Heart right ventricle (tissue), 16 donors: ENCODE results near the gene ME1. TPM values are rescaled to one million over a fixed set of nuclear protein-coding genes. Genes with fewer than 3 reads are reported as not detected.
A peak's percentile ranks its signal among the peaks of the same experiment; 100 is the strongest.
"Not testable (repeated sequence)": the region's sequence is repeated elsewhere in the genome, so short reads cannot be mapped to it uniquely, and the experiment has no call there.

Experiments used
- ATAC-seq, 8 donors: fragments of 200-7000 bp; cut with Tn5 transposase; one replicate each; pipeline ENCODE4 v1.9.1; 2020; ENCODE audit warnings: mild to moderate bottlenecking in 8 of 8, moderate library complexity in 8 of 8, moderate number of reproducible peaks in 1 of 8
- DNase-seq, 2 donors: peaks; one replicate each; pipeline ENCODE4 v3.0.0-alpha.2; 2020
- H3K27ac ChIP-seq, 10 donors: fragments of 200-600 bp; sonication (generic) in 2 of 10; one replicate each; pipeline versions ENCODE4 v1.5.0 to v1.8.0; 2020 to 2022; ENCODE audit warnings: mild to moderate bottlenecking in 3 of 10
- H3K27me3 ChIP-seq, 7 donors: fragments of 200-600 bp; one replicate each; pipeline ENCODE4 v1.8.0; 2021 to 2022; ENCODE audit warnings: mild to moderate bottlenecking in 2 of 7
- H3K36me3 ChIP-seq, 9 donors: fragments of 200-600 bp; sonication (generic) in 1 of 9; one replicate each; pipeline versions ENCODE4 v1.5.0 to v1.8.0; 2020 to 2022; ENCODE audit warnings: mild to moderate bottlenecking in 2 of 9
- H3K4me1 ChIP-seq, 9 donors: fragments of 200-600 bp; sonication (generic) in 1 of 9; one replicate each; pipeline versions ENCODE4 v1.5.0 to v1.8.0; 2020 to 2022; ENCODE audit warnings: mild to moderate bottlenecking in 4 of 9
- H3K4me3 ChIP-seq, 10 donors: fragments of 200-600 bp; sonication (generic) in 2 of 10; one replicate each; pipeline versions ENCODE4 v1.5.0 to v1.8.0; 2020 to 2022; ENCODE audit warnings: mild to moderate bottlenecking in 7 of 10, moderate library complexity in 2 of 10
- H3K9me3 ChIP-seq, 11 donors: fragments of 200-600 bp in 10 of 11; sonication (generic) in 2 of 11; one replicate each; pipeline versions ENCODE4 v1.5.0 to v1.8.0; 2013 to 2022; ENCODE audit warnings: mild to moderate bottlenecking in 2 of 11, control low read depth in 1 of 11, moderate library complexity in 1 of 11
- CTCF ChIP-seq, 9 donors: fragments of 200-600 bp; sonication (generic) in 2 of 9; IDR thresholded peaks; one replicate each; pipeline versions ENCODE4 v1.5.0 to v1.8.0; 2021 to 2022; ENCODE audit warnings: antibody characterized with exemption in 9 of 9, mild to moderate bottlenecking in 5 of 9, moderate library complexity in 1 of 9
- WGBS, 2 donors: extraction: QIAGEN DNeasy Blood & Tissue Kit; methylation state at CpG; one replicate each; pipeline ENCODE4 v1.1.7; 2013; ENCODE audit warnings: inconsistent platforms in 1 of 2; 5-methylcytosine and 5-hydroxymethylcytosine counted together
- intact Hi-C, 10 donors: fragments of 100-400 bp; cut with DNase I; formaldehyde crosslinking; loops; one replicate each; pipeline versions ENCODE4 v1.11.1 to v1.14.2; 2022
- polyA plus RNA-seq, 2 donors: library from polyadenylated mRNA; stranded (reverse); fragments of 200-250 nt; gene quantifications; one replicate each; pipeline ENCODE4 v1.2.3, GENCODE V29; 2013
- total RNA-seq, 10 donors: library from RNA; stranded (reverse); fragmentation: NEBNext Ultra II Directional in 3 of 10; extraction: Animal tissue kit (Norgen Biotek cat#: 25700) in 3 of 10; gene quantifications; one replicate each; pipeline versions ENCODE4 v1.2.1 to v1.2.4, GENCODE V29; 2021 to 2023
- donor health status: Arrhythmogenic right ventricular cardiomyopathy.
- donor health status: ischemic (EF 13 %, LVEDD 7.1; RV severe dilation, severe dysfunction).
- donor health status: healthy with polysubstance abuse.
- donor health status: DM: no; HTN: yes; CAD: no.
- donor health status: DM: no; HTN: no; CAD: no.
- donor health status: ischemic (EF 25% LVEDD 6.9; RV normal size, moderate dysfunction).
- donor health status: ischemic (EF 25% LVEDD 5.7; RV mildly dilated, moderate dysfunction).
- donor health status: healthy.
- donor health status: DM: yes; HTN: yes; CAD: no.
- donor health status: Ischemic cardiomyopathy.
- donor health status: ischemic (EF 35%, LVEDD 5.7; RV mildly dilated, moderate dysfunction).
- donor health status: nonischemic (EF 11% LVEDD 7.7; RV severe dilation, severe dysfunction).
- donor health status: DM: yes; HTN: yes; CAD: no.
- donor health status: PGD.
- donor health status: ischemic (EF 29% LVEDD 5.4; RV normal size, mild dysfunction).
- donor health status: nonischemic (EF 23%, LVEDD 6.1; RV moderate dilation, normal function).

ME1 gene
- total and polyA plus RNA-seq, 12 donors, result 4.1 to 26.6 (median 17.2) TPM

GRCh38 chr6:83292900-83293843 lies 137.7 kb downstream of the ME1 start:
- Histone ChIP-seq H3K4me1 (no peaks in the 10 kb centered on the region), H3K27me3 (no peaks in the 10 kb centered on the region), H3K9me3 (peaks cover 0 to 22% (median 0%) of the 10 kb centered on the region in 11 donors), H3K27ac (no peak overlapping the region), H3K4me3 (no peak overlapping the region), H3K36me3 (no peaks in the 10 kb centered on the region)
- ATAC-seq (no peak), DNase-seq (no peak)
- intact Hi-C loops, result no loop called here
- WGBS, 2 donors, result 91 to 92% methylated on average over 9 of the region's 9 CpGs
- TF ChIP-seq CTCF (IDR thresholded peaks at IDR 0.05), result no peak

DNA sequence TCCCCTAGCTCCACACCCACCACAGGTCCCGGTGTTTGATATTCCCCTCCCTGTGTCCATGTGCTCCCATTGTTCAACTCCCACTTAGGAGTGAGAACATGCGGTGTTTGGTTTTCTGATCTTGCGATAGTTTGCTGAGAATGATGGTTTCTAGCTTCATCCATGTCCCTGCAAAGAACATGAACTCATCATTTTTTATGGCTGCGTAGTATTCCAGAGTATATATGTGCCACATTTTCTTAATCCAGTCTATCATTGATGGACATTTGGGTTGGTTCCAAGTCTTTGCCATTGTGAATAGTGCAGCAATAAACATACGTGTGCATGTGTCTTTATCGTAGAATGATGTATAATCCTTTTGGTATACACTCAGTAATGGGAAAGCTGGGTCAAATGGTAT lies 143.6 kb downstream of the ME1 start:
- 90 to 96% methylated on average over 6 of the region's 6 CpGs for WGBS, 2 donors

DNA sequence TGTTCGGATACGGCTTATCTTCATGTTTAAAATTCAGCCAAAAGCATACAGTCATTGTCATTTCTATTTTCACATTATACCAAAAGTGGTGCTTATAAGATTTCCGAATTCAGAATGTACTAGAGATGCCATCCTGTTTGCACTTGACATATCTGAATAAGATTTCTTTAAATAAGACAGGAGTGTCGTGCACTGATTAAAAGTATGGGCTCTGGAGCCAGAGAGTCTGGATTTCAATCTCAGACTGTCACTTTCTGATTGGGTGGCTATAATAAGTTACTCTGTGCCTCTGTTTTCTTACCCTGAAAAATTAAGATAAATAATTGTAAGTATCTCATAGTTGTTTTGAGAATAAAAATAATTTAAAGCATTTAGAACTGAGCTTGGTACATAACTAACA lies 144.9 kb downstream of the ME1 start:
- DNase-seq, result no peak
- intact Hi-C loops, result no loop called here
- Histone ChIP-seq H3K4me1 (peaks cover 0 to 9% (median 0%) of the 10 kb centered on the region in 9 donors), H3K9me3 (peaks cover 0 to 38% (median 0%) of the 10 kb centered on the region in 11 donors), H3K27me3 (no peaks in the 10 kb centered on the region), H3K27ac (peak overlapping the region in 1 of 10 donors; percentile 46), H3K36me3 (no peaks in the 10 kb centered on the region), H3K4me3 (peak overlapping the region in 1 of 10 donors; percentile 3)
- 36 to 42% methylated on average over 4 of the region's 4 CpGs for WGBS, 2 donors
- TF ChIP-seq CTCF (IDR thresholded peaks at IDR 0.05), result no peak
- ATAC-seq, result peak in 1 of 8 donors; percentile 62

More for the DNA sequence above, 143.6 kb downstream of the ME1 start:
- peaks cover 0 to 24% (median 0%) of the 10 kb centered on the region in 11 donors for H3K9me3 ChIP-seq
- ATAC-seq, H3K4me3 ChIP-seq, H3K27ac ChIP-seq, DNase-seq, intact Hi-C loops, H3K36me3 ChIP-seq, H3K4me1 ChIP-seq, H3K27me3 ChIP-seq: not testable (repeated sequence)

DNA sequence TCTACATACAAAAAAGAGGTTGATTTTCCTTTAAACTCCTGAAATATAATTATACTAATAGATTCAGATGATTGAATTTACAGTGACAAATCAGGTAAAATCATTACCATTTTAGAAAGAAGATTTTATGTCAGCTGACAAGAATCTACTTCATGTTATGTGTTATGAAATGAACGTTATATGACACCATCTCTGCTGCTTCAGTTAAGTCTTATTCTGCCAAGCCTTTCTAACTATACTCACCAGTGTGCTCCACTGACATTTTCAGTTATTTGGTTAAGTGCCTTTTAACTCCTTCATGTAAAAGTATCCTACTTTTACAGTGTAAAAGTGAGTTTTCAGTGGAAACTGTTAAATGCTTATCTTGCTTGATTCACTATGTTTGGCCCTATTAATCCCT lies 157.3 kb downstream of the ME1 start:
- Histone ChIP-seq H3K4me3 (no peak overlapping the region), H3K27me3 (no peaks in the 10 kb centered on the region), H3K9me3 (no peaks in the 10 kb centered on the region), H3K36me3 (no peaks in the 10 kb centered on the region), H3K4me1 (no peaks in the 10 kb centered on the region), H3K27ac (no peak overlapping the region)
- no peak for DNase-seq
- intact Hi-C loops, result no loop called here
- no peak for TF ChIP-seq CTCF (IDR thresholded peaks at IDR 0.05)
- no peak for ATAC-seq
- WGBS, 2 donors, result 24 to 48% methylated on average over 1 of the region's 1 CpG
